Gastroesophageal sphincter (tissue), 3 donors: ENCODE results near the gene LAMA5.

Source experiments
- EP300 ChIP-seq: sonication (generic); formaldehyde crosslinking; IDR thresholded peaks from one replicate; pipeline ENCODE4 v1.6.1; 2017; ENCODE audit warnings: antibody characterized with exemption, mild to moderate bottlenecking
- POLR2A ChIP-seq, 2 donors: fragments of 450-650 bp; IDR thresholded peaks; one replicate each; pipeline ENCODE4 v1.6.1; 2017; ENCODE audit warnings: antibody characterized with exemption in 2 of 2, mild to moderate bottlenecking in 2 of 2, moderate library complexity in 1 of 2
- TF ChIP-seq, protein P1 (sequence below), 4 experiments: fragments of 200-600 bp in 2 of 4; fragments of 450-650 bp in 2 of 4; sonication (generic) in 1 of 4; IDR thresholded peaks; one replicate each; pipeline ENCODE4 v1.5.1; 2017 to 2019; ENCODE audit warnings: antibody characterized with exemption in 4 of 4, mild to moderate bottlenecking in 2 of 4, moderate library complexity in 2 of 4

GRCh38 chr20:62347151-62347404 is 20.0 kb downstream of the LAMA5 start:
- TF ChIP-seq, protein P1, sequence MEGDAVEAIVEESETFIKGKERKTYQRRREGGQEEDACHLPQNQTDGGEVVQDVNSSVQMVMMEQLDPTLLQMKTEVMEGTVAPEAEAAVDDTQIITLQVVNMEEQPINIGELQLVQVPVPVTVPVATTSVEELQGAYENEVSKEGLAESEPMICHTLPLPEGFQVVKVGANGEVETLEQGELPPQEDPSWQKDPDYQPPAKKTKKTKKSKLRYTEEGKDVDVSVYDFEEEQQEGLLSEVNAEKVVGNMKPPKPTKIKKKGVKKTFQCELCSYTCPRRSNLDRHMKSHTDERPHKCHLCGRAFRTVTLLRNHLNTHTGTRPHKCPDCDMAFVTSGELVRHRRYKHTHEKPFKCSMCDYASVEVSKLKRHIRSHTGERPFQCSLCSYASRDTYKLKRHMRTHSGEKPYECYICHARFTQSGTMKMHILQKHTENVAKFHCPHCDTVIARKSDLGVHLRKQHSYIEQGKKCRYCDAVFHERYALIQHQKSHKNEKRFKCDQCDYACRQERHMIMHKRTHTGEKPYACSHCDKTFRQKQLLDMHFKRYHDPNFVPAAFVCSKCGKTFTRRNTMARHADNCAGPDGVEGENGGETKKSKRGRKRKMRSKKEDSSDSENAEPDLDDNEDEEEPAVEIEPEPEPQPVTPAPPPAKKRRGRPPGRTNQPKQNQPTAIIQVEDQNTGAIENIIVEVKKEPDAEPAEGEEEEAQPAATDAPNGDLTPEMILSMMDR (IDR thresholded peaks at IDR 0.05) = no peak
- TF ChIP-seq POLR2A (IDR thresholded peaks at IDR 0.05) = no peak
- TF ChIP-seq EP300 = no peak
